AG04449 (cell line): ENCODE results near the gene RAB10.

ENCODE experiments used
- CTCF ChIA-PET: fragments of 350-600 bp; formaldehyde crosslinking; extraction: SDS; loops from one replicate; lab custom pipeline; 2021; ENCODE audit warnings: antibody characterized with exemption; lab: Yijun Ruan, JAX
- POLR2A ChIA-PET: fragments of 400-600, 350-600 bp; formaldehyde crosslinking; extraction: SDS; loops from one replicate; lab custom pipeline; 2020; ENCODE audit warnings: antibody characterized with exemption, inconsistent platforms; lab: Yijun Ruan, JAX
- DNase-seq: peaks from one replicate; pipeline ENCODE4 v3.0.0-alpha.2; 2010; ENCODE audit warnings: low read depth, low spot score
- H3K4me3 ChIP-seq: 2 replicates; pipeline ENCODE4 v1.5.1; 2011; ENCODE audit warnings: low read depth, mild to moderate bottlenecking, control low read depth, low read length
- TF ChIP-seq, protein P1 (sequence below): IDR thresholded peaks from one replicate; pipeline ENCODE4 v1.5.1; 2011; ENCODE audit warnings: mild to moderate bottlenecking, moderate library complexity, low read length, control low read depth, inconsistent platforms; ENCODE audit not compliant: insufficient read depth; ENCODE audit errors: missing control alignments

RAB10 gene

DNA sequence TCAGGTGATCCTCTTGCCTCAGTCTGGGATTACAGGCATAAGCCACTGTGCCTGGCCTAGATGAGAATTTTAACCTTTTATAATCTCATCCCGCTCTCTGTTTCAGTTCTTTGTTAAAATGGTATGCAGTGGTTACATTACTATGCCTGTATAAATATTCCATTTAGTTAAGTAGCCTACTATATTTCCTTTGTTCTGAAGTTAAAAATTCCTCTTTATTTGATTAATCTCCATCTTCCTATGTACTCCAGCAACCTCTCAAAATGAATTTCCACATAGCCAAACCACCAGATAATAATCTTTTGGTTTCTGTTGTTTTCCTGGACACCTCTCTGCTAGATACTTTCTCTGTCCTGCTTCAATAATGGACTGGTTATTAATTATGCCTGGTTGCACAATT lies 15.8 kb downstream of the RAB10 start:
- POLR2A ChIA-PET, result no interaction called here
- CTCF ChIA-PET, result no interaction called here
- no peak for DNase-seq
- TF ChIP-seq, protein P1, sequence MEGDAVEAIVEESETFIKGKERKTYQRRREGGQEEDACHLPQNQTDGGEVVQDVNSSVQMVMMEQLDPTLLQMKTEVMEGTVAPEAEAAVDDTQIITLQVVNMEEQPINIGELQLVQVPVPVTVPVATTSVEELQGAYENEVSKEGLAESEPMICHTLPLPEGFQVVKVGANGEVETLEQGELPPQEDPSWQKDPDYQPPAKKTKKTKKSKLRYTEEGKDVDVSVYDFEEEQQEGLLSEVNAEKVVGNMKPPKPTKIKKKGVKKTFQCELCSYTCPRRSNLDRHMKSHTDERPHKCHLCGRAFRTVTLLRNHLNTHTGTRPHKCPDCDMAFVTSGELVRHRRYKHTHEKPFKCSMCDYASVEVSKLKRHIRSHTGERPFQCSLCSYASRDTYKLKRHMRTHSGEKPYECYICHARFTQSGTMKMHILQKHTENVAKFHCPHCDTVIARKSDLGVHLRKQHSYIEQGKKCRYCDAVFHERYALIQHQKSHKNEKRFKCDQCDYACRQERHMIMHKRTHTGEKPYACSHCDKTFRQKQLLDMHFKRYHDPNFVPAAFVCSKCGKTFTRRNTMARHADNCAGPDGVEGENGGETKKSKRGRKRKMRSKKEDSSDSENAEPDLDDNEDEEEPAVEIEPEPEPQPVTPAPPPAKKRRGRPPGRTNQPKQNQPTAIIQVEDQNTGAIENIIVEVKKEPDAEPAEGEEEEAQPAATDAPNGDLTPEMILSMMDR, result no peak
- H3K4me3 ChIP-seq, result no peak overlapping the region

DNA sequence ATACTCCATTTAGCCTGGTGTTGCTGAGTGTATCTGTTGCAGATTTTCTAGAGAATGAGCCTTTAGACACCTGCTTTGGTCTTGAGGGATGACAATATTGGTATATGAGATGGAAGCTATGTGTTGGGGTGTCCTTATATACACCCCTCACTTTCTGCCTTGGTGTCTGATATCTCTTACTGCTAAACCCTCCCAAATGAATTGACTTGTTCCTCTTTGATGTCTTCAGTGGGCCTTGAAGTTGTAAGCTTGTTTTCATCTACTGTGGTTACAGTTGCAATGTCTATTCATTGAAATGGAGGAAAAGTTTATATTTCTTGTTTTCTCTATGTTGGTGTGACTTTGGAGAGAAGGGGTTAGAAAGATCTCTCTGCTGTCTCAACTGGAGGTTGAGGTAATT lies 18.9 kb downstream of the RAB10 start:
- H3K4me3 ChIP-seq, result no peak overlapping the region
- no peak for DNase-seq
- ChIA-PET CTCF (interaction anchor here (1.0 to 1.9 kb wide), 3 partner anchors 10 to 61 kb away, joined by 3 to 4 read pairs (median 3); no protein-coding TSS in a partner anchor), POLR2A (no interaction called here)
- TF ChIP-seq, protein P1, result no peak

DNA sequence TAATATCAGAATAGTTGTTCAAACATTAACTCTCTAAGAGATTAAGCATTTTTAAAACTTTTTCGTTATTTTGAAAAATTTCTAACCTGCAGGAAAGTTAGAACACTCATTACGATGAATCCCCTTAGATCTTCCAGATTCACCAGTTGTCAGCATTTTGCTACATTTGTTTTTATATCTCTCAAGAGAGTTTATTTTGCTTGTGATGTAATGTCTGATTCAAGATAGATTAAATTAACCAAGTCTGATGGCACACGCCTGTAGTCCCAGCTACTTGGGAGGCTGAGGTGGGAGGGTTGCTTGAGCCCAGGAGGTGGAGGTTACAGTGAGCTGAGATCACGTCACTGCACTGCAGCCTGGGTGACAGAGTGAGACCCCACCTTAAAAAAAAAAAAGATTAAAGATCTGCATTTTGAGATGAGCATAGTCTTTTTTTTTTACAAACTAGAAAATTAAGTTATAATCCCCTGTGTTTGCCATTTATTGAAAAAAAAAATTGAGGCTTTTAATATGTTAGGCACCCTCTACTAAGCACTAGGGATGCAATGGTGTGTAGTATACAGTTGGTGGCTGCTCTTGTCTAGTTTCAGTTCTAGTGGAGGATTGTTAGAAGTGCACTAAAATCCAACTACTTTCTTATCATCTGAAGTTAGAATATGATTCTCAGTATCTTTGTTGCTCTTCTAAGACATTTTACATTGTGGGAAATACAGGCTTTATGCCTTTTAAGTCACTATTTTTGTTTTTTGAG lies 20.9 kb downstream of the RAB10 start:
- H3K4me3 ChIP-seq, result no peak overlapping the region
- POLR2A ChIA-PET, result no interaction called here
- CTCF ChIA-PET, result no interaction called here
- TF ChIP-seq, protein P1, result no peak
- DNase-seq, result no peak

DNA sequence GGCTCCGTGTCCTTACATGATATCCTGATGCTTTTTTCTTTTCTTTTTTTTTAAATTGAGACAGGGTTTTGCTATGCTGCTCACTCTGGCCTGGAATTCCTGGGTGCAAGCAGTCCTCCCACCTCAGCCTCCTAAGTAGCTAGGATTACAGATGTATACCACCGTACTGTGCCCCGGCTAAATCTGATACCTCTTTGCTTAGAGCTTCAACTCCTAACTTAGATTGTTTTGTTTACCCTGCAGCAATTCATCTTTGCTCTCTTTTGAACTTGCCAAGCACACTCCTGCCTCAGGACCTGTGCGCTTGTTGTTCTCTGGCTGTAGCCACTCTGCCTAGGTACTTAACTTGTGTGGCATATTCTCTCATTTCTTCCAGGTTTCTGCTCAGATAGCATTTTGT lies 24.5 kb downstream of the RAB10 start:
- POLR2A ChIA-PET, result no interaction called here
- DNase-seq, result no peak
- no peak overlapping the region for H3K4me3 ChIP-seq
- TF ChIP-seq, protein P1, result no peak
- CTCF ChIA-PET, result no interaction called here

DNA sequence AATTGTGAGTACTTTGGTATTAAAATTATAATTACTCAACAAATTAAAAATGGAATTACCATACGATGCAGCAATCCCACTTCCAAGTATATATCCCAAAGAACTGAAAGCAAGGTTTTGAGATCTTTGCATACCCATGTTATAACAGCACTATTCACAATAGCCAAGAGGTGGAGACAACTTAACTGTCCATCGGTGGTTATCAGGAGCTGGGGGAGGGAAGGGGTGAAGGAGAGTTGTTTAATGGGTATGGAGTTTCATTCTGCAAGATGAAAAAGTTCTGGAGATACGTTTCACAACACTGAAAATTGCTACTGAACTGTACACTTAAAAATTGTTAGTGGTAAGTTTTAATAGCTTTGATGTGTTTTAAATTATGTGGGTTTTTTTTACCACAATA lies 25.7 kb downstream of the RAB10 start:
- H3K4me3 ChIP-seq, result no peak overlapping the region
- TF ChIP-seq, protein P1, result no peak
- DNase-seq, result no peak
- CTCF ChIA-PET, result interaction anchor here (1.4 kb wide), 1 partner anchor 208 kb away, joined by 3 read pairs; no protein-coding TSS in a partner anchor
- POLR2A ChIA-PET, result no interaction called here

DNA sequence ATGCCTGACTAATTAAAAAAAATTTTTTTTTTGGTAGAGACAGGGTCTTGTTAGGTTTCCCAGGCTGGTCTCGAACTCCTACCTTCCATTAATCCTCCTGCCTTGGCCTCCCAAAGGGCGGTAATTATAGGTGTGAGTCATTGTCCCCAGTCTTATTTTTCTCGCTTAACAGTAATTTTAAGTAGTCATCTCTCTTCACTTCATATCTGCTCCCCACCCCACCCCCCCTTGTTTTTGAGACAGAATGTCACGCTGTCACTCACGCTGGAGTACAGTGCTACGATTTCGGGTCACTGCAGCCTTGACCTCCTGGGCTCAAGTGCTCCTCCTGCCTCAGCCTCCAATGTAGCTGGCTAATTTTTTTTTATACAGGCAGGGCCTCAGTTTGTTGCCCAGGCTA lies 27.7 kb downstream of the RAB10 start:
- CTCF ChIA-PET, result interaction anchor here (1.1 to 1.3 kb wide), 3 partner anchors 20 to 110 kb away, joined by 3 read pairs; no protein-coding TSS in a partner anchor
- no peak overlapping the region for H3K4me3 ChIP-seq
- no peak for DNase-seq
- TF ChIP-seq, protein P1, result no peak
- POLR2A ChIA-PET, result no interaction called here
